SH-SY5Y (cell line): ENCODE data around the gene ZNF576.

ENCODE experiments used
- GATA2 ChIP-seq: IDR thresholded peaks from 2 replicates; pipeline ENCODE4 v1.6.1; 2011; ENCODE audit warnings: mild to moderate bottlenecking, low read depth, low read length
- GATA3 ChIP-seq: IDR thresholded peaks from 2 replicates; pipeline ENCODE4 v1.6.1; 2011; ENCODE audit warnings: low read depth, mild to moderate bottlenecking, low read length, moderate library complexity

Gene ZNF576

DNA sequence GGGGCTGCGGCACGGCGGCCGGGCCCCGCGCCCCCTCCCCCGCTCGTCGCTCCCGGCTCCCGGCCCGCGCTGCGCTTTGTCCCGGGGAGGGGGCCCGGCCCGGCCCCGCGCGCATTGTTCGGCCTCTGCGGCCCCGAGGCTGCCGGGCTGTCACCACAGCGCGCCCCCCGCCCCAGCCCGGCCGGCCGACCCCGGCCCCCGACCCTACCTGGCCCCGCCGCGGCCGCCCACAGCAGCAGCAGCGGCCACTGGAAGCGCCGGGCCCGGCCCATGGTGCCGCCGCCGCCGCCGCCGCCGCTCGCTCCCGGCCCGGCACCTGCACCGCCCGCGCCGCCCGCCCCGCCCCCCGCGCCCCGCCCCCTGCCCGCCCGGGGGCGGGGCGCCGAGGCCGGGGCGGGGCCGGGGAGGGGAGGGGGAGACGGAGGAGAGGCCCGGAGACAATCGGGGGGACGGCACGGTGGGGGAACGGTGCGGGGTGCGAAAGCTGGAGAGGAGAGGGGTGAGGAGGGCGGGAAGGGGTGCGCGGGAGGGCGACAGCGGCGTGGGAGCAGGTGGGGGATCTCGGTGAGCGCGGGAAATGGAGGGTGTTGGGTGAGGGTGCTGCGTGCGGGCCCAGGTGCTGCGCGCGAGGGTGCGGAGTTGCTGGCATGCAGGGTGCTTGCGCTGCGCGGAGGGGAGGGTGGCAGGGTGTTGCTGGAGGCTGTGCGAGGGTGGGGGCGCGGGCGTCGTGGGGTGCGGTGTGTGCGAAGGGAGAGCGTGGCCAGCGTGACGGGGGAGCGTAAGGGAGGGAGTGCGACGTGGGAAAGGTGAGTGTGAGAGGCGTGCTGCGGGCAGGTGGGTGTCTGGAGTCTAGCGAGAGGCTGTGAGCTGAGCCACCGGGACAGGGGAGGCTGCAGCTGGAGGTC, 43.4 kb downstream of the ZNF576 start, which contains the start of gene CADM4:
Gene CADM4, minus strand, starts transcription at position 332 of the 905 bp plus-strand sequence. Its CDS starts 60 bp downstream, at position 272.
- TF ChIP-seq GATA3, result no peak
- no peak for TF ChIP-seq GATA2

DNA sequence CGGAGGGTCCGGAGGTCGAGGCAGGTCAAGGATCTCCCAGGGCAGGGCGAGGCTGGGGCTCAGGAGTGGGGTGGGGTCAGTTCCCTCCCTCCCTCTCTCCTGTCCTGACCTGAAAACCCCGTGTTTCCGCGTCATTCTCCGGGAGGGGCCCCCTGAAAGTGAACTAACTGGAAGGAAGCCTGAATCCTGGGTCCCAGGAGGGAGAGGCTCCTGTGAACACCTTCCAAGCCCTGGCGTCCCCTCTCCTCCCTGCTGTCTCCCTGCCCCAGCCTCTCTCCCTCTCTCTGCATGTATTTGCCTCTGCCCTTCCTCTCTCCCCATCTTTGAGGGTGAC, 44.0 kb downstream of the ZNF576 start:
- no peak for TF ChIP-seq GATA2
- no peak for TF ChIP-seq GATA3

- TF ChIP-seq GATA2, result no peak
- no peak for TF ChIP-seq GATA3
Measured at GRCh38 chr19:43641333-43641732, 44.9 kb downstream of the ZNF576 start.

DNA sequence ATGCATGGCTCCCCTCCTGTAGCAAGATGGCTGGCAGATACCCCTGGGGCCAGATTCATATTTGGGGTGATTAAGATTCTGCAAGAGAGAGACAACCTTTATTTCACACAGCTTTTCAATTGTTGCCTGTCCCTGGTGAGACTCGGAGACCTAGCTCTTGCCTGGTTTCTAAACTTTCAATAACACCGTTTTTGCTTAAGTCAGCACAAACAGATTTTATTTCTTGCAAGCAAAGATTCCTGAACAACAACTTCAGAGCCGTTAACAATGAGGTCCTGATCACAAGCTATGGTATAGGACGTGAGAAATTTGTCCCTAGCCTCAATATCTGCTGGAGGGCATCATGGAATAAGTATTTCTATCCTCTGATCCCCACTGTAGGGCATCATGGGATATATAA, 46.1 kb downstream of the ZNF576 start:
- TF ChIP-seq GATA3, result no peak
- no peak for TF ChIP-seq GATA2

DNA sequence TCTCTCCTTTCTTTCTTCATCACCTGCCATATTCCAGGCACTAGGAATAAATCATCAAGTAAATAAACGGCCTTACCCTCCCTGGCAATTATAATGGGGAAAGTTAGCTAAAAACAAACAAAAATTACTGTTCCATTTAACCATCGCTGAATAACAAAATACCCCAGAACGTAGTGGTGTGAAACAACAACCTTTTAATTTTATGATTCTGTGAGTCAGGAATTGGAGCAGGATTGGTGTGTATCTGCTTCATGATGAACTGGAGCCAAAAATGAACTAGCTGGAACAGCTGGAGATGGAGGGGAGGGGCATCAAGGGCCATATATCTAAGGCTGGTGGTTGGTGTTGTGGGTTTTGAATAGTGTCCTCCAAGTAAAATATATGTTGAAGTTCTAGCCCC, 46.9 kb downstream of the ZNF576 start:
- TF ChIP-seq GATA2 (no peak), GATA3 (no peak)

GRCh38 chr19:43644181-43644580, 47.8 kb downstream of the ZNF576 start:
- no peak for TF ChIP-seq GATA2
- TF ChIP-seq GATA3, result no peak

DNA sequence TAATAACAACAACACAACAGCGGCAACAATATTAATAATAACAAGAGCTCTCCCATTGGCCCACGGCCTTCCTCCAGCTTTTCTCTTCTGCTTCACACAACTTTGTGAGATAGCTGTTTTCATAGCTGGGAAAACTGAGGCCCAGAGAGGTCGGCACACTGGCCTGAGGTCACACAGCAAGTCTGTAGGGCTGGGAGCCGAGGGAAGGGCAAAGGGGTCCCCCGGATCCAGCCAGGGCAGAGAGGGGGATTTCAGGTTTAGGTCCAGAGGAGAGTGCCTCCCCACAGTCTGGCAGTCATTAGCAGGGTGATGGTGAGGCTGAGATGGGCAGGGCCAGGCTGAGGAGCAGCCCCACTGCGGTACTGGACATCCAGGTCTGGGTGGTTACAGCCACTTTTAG, 52.2 kb downstream of the ZNF576 start:
- TF ChIP-seq GATA2 (no peak), GATA3 (no peak)

GRCh38 chr19:43649514-43649913, 53.1 kb downstream of the ZNF576 start:
- TF ChIP-seq GATA3, result no peak
- no peak for TF ChIP-seq GATA2
